Measurements from ENCODE around the gene TRNAU1AP.

DNA sequence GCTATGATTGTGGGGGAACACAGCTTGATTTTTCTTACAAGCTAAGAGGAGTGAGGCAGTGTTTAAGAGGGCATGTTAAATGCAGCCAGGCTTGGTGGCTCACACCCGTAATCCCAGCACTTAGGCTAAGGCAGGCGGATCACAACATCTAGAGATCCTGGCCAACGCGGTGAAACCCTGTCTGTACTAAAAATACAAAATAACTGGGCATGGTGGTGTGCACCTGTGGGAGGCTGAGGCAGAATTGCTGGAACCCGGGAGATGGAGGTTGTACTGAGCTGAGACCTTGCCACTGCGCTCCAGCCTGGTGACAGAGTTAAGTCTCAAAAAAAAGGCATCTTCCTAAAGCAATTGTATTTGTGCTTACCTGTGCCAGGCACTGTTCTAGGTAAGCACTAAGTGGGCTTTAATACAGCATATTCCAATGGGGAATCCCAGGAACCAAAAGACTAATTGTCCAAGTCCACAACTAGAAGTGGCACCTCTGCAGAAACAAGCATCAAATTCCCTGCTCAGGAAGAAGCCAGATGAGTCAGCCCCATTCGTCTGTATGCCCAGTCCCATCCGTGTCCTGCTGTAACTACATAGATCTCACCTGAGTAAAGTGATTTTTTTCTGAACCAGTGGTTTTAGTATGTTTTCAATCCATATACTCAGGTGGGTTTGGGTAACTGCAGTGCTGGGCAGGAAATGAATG is 42.5 kb upstream of the TRNAU1AP start:
- TF ChIP-seq TAF1 (IDR thresholded peaks at IDR 0.05; ENCODE audit: borderline replicate concordance, insufficient read depth, low read length) (peak; percentile 47; the same call in 1 of the 2 replicates), POLR2AphosphoS5 (IDR thresholded peaks at IDR 0.05; ENCODE audit: low read depth, low read length) (peak; percentile 97), FOXP2 (optimal IDR thresholded peaks at IDR 0.05; ENCODE audit: borderline replicate concordance, extremely low read depth, extremely low read length, insufficient read depth) (no peak), SIN3A (IDR thresholded peaks at IDR 0.05; ENCODE audit: borderline replicate concordance, insufficient read depth, low read length) (peak; percentile 86; the same call in 1 of the 2 replicates)

Data from PFSK-1 (cell line).